WTC11 (cell line): ENCODE results near the gene NFATC3. TPM values are rescaled to one million over a fixed set of nuclear protein-coding genes. Genes with fewer than 3 reads are reported as not detected.

ENCODE experiments used
- ATAC-seq: fragments of 200-7000 bp; cut with Tn5 transposase; 2 replicates; pipeline ENCODE4 v1.10.0; 2021; ENCODE audit warnings: mild to moderate bottlenecking, moderate library complexity
- CTCF ChIA-PET: fragments of 300-600 bp; sonication (Branson Sonifier 250); formaldehyde crosslinking; loops from one replicate; lab custom pipeline; 2021; ENCODE audit warnings: antibody characterized with exemption; lab: Charles Lee
- POLR2A ChIA-PET: fragments of 350-600 bp; sonication (Branson Sonifier 250); formaldehyde crosslinking; loops from one replicate; lab custom pipeline; 2021; ENCODE audit warnings: antibody characterized with exemption; lab: Charles Lee
- DNase-seq: peaks from one replicate; pipeline ENCODE4 v3.0.0; 2021; ENCODE audit warnings: low spot score
- H3K27ac Mint-ChIP-seq: 2 replicates; pipeline ENCODE4 v1.8.0; 2021; ENCODE audit warnings: mixed read lengths
- H3K27me3 Mint-ChIP-seq: 2 replicates; pipeline ENCODE4 v1.8.0; 2021; ENCODE audit warnings: low read depth, mild to moderate bottlenecking, moderate library complexity, mixed read lengths
- H3K36me3 Mint-ChIP-seq: 2 replicates; pipeline ENCODE4 v1.8.0; 2021; ENCODE audit warnings: mixed read lengths
- H3K4me1 Mint-ChIP-seq: 2 replicates; pipeline ENCODE4 v1.8.0; 2022; ENCODE audit warnings: mixed read lengths
- H3K4me3 Mint-ChIP-seq: 2 replicates; pipeline ENCODE4 v1.8.0; 2021; ENCODE audit warnings: mild to moderate bottlenecking, moderate library complexity, mixed read lengths
- H3K9me3 Mint-ChIP-seq: 2 replicates; pipeline ENCODE4 v1.8.0; 2021; ENCODE audit warnings: mixed read lengths
- ARID4B ChIP-seq: sonication (generic); formaldehyde crosslinking; IDR thresholded peaks from 2 replicates; pipeline ENCODE4 v1.8.0; 2023; ENCODE audit warnings: missing genetic modification reagents, mild to moderate bottlenecking, borderline replicate concordance
- CREB1 ChIP-seq: sonication (generic); formaldehyde crosslinking; IDR thresholded peaks from 2 replicates; pipeline ENCODE4 v1.8.0; 2023; ENCODE audit warnings: mild to moderate bottlenecking, missing genetic modification reagents
- FOXP4 ChIP-seq: sonication (generic); formaldehyde crosslinking; IDR thresholded peaks from 2 replicates; pipeline ENCODE4 v1.8.0; 2022; ENCODE audit warnings: mild to moderate bottlenecking, missing genetic modification reagents
- HMGXB4 ChIP-seq: sonication (generic); formaldehyde crosslinking; IDR thresholded peaks from 2 replicates; pipeline ENCODE4 v1.8.1; 2023; ENCODE audit warnings: mild to moderate bottlenecking, moderate library complexity, missing genetic modification reagents
- JAZF1 ChIP-seq: fragments of 250-450 bp; sonication (Bioruptor Pico); IDR thresholded peaks from 2 replicates; pipeline ENCODE4 v1.9.0; 2021; ENCODE audit warnings: moderate library complexity, mild to moderate bottlenecking, inconsistent platforms
- JUN ChIP-seq: sonication (generic); formaldehyde crosslinking; IDR thresholded peaks from 2 replicates; pipeline ENCODE4 v1.8.0; 2023; ENCODE audit warnings: mild to moderate bottlenecking, missing genetic modification reagents
- MAX ChIP-seq: sonication (generic); formaldehyde crosslinking; IDR thresholded peaks from 2 replicates; pipeline ENCODE4 v1.8.0; 2022; ENCODE audit warnings: mild to moderate bottlenecking, missing genetic modification reagents
- NFATC4 ChIP-seq: fragments of 250-450 bp; sonication (Bioruptor Pico); IDR thresholded peaks from 2 replicates; pipeline ENCODE4 v1.9.0; 2021; ENCODE audit warnings: mild to moderate bottlenecking
- NFE2L1 ChIP-seq: sonication (generic); formaldehyde crosslinking; IDR thresholded peaks from 2 replicates; pipeline ENCODE4 v1.8.1; 2023; ENCODE audit warnings: missing genetic modification reagents
- PRRX2 ChIP-seq: fragments of 250-450 bp; sonication (Bioruptor Pico); IDR thresholded peaks from 2 replicates; pipeline ENCODE4 v1.8.0; 2021; ENCODE audit warnings: mild to moderate bottlenecking
- RORB ChIP-seq: fragments of 250-450 bp; sonication (Bioruptor Pico); IDR thresholded peaks from 2 replicates; pipeline ENCODE4 v1.9.0; 2021; ENCODE audit warnings: mild to moderate bottlenecking
- SMAD3 ChIP-seq: sonication (generic); formaldehyde crosslinking; IDR thresholded peaks from 2 replicates; pipeline ENCODE4 v1.8.0; 2022; ENCODE audit warnings: missing genetic modification reagents, mild to moderate bottlenecking, borderline replicate concordance
- SMAD4 ChIP-seq: sonication (generic); formaldehyde crosslinking; IDR thresholded peaks from 2 replicates; pipeline ENCODE4 v1.8.0; 2022; ENCODE audit warnings: mild to moderate bottlenecking, missing genetic modification reagents
- ZNF512 ChIP-seq: sonication (generic); formaldehyde crosslinking; IDR thresholded peaks from 2 replicates; pipeline ENCODE4 v1.8.1; 2022; ENCODE audit warnings: missing genetic modification reagents, borderline replicate concordance
- ZSCAN18 ChIP-seq: fragments of 250-450 bp; sonication (Bioruptor Pico); IDR thresholded peaks from 2 replicates; pipeline ENCODE4 v2.1.2; 2022; ENCODE audit warnings: mild to moderate bottlenecking, moderate library complexity
- total RNA-seq: library from RNA; stranded (reverse); gene quantifications from 3 replicates; pipeline ENCODE4 v1.2.3, GENCODE V29; 2021
- TF ChIP-seq, protein P1 (sequence below): fragments of 250-450 bp; sonication (Bioruptor Pico); conservative IDR thresholded peaks from 2 replicates; pipeline ENCODE4 v1.9.0; 2021; ENCODE audit warnings: mild to moderate bottlenecking
- TF ChIP-seq, protein P2 (sequence below): sonication (generic); formaldehyde crosslinking; IDR thresholded peaks from 2 replicates; pipeline ENCODE4 v1.8.1; 2022; ENCODE audit warnings: low read depth, mild to moderate bottlenecking, moderate library complexity, missing genetic modification reagents, borderline replicate concordance

NFATC3 gene
- total RNA-seq, 1 experiment from 2014 or later = 34.6 TPM

DNA sequence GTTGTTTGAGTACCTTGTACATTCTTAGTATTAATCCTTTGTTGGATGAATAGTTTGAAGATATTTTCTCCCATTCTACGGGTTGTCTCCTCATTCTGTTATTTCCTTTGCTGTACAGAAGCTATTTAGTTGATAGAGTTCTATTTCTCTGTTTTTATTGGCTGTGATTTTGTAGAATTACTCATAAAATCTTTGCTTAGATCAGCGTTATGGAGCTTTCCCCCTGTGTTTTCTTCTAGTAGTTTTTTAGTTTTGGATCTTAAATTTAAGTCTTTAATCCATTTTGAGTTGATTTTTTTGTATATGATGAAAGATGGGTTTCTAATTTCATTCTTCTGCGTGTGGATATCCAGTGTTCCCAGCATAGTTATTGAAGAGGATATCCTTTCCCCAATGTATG, 45.4 kb downstream of the NFATC3 start:
- ChIA-PET POLR2A (no interaction called here), CTCF (interaction anchor here (1.2 kb wide), 1 partner anchor 37 kb away, joined by 3 read pairs; no protein-coding TSS in a partner anchor)
- no peak for ATAC-seq
- no peak for DNase-seq
- Mint-ChIP-seq H3K36me3 (no peaks in the 10 kb centered on the region), H3K4me1 (no peaks in the 10 kb centered on the region), H3K27ac (no peak overlapping the region), H3K27me3 (no peaks in the 10 kb centered on the region), H3K4me3 (no peak overlapping the region), H3K9me3 (no peaks in the 10 kb centered on the region)
- TF ChIP-seq JAZF1 (no peak), SMAD3 (no peak), RORB (no peak), PRRX2 (CRISPR knock-in tag) (no peak), CREB1 (CRISPR knock-in tag) (no peak), NFE2L1 (no peak), NFATC4 (CRISPR knock-in tag) (no peak), MAX (no peak), SMAD4 (no peak), HMGXB4 (no peak), FOXP4 (no peak), ZNF512 (no peak), ARID4B (CRISPR knock-in tag) (no peak), JUN (CRISPR knock-in tag) (no peak), ZSCAN18 (no peak)
- TF ChIP-seq, protein P1, sequence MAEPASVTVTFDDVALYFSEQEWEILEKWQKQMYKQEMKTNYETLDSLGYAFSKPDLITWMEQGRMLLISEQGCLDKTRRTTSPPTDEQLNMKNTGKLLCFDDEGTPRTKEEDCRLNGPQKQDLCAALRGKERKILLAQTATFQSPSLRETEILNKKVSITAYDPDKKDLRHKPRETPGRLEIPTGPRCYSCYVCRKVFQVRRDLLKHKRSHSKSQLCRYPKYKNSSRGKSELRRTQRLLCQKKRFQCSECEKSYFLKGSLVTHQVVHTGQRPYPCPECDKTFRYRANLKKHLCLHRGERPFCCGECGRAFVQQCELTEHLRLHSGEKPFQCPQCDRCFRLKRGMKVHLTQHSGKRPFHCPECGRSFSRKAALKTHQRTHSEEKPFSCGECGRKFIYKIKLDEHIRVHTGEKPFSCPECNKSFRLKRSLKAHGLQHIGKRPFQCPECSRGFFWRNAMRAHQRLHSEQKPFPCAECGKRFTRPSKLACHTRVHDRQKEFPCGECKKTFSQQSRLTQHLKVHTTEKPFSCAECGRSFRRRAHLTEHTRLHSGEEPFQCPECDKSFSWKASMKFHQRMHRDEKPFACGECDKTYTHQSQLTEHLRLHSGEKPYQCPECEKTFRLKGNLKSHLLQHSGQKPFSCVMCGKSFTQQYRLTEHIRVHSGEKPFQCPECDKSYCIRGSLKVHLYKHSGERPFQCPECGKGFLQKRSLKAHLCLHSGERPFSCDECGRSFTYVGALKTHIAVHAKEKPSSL (CRISPR knock-in tag) = no peak
- TF ChIP-seq, protein P2, sequence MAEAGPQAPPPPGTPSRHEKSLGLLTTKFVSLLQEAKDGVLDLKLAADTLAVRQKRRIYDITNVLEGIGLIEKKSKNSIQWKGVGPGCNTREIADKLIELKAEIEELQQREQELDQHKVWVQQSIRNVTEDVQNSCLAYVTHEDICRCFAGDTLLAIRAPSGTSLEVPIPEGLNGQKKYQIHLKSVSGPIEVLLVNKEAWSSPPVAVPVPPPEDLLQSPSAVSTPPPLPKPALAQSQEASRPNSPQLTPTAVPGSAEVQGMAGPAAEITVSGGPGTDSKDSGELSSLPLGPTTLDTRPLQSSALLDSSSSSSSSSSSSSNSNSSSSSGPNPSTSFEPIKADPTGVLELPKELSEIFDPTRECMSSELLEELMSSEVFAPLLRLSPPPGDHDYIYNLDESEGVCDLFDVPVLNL = no peak
